SK-N-SH treated with all-trans-retinoic acid at 6 μM for 48 hours (cell line): Measurements from ENCODE around the gene CUBN.

Source experiments
- ATAC-seq: fragments of 200-7000 bp; cut with Tn5 transposase; 3 replicates; pipeline ENCODE4 v1.9.1; 2020; ENCODE audit warnings: mild to moderate bottlenecking, moderate library complexity
- ARNTL ChIP-seq: fragments of 450-650 bp; formaldehyde crosslinking; IDR thresholded peaks from 2 replicates; pipeline ENCODE4 v1.5.0; 2020; ENCODE audit warnings: low read depth, mild to moderate bottlenecking, moderate library complexity, borderline replicate concordance
- BACH2 ChIP-seq: fragments of 250-450 bp; sonication (Bioruptor Pico); IDR thresholded peaks from 2 replicates; pipeline ENCODE4 v1.9.0; 2021; ENCODE audit warnings: mild to moderate bottlenecking, borderline replicate concordance
- CREB5 ChIP-seq: fragments of 250-450 bp; sonication (Bioruptor Pico); IDR thresholded peaks from 2 replicates; pipeline ENCODE4 v1.5.1; 2020; ENCODE audit warnings: low read depth, mild to moderate bottlenecking, moderate library complexity
- CSRNP3 ChIP-seq: fragments of 250-450 bp; sonication (Bioruptor Pico); IDR thresholded peaks from 2 replicates; pipeline ENCODE4 v1.5.1; 2021; ENCODE audit warnings: mild to moderate bottlenecking, moderate library complexity
- ESRRG ChIP-seq: fragments of 250-450 bp; sonication (Bioruptor Pico); IDR thresholded peaks from 2 replicates; pipeline ENCODE4 v1.6.1; 2021; ENCODE audit warnings: mild to moderate bottlenecking
- GLIS3 ChIP-seq: fragments of 250-450 bp; sonication (Bioruptor Pico); IDR thresholded peaks from 2 replicates; pipeline ENCODE4 v1.5.0; 2020; ENCODE audit warnings: mild to moderate bottlenecking, moderate library complexity
- ISL1 ChIP-seq: fragments of 250-450 bp; sonication (Bioruptor Pico); IDR thresholded peaks from 2 replicates; pipeline ENCODE4 v2.1.2; 2022; ENCODE audit warnings: mild to moderate bottlenecking, moderate library complexity
- OSR1 ChIP-seq: fragments of 250-450 bp; sonication (Bioruptor Pico); IDR thresholded peaks from 2 replicates; pipeline ENCODE4 v1.8.0; 2022; ENCODE audit warnings: moderate library complexity, mild to moderate bottlenecking, inconsistent platforms
- PATZ1 ChIP-seq: fragments of 250-450 bp; sonication (Bioruptor Pico); IDR thresholded peaks from 2 replicates; pipeline ENCODE4 v1.8.0; 2020; ENCODE audit warnings: mild to moderate bottlenecking, moderate library complexity, borderline replicate concordance
- POU6F1 ChIP-seq: fragments of 250-450 bp; sonication (Bioruptor Pico); IDR thresholded peaks from 2 replicates; pipeline ENCODE4 v1.8.0; 2021; ENCODE audit warnings: low read depth, mild to moderate bottlenecking, moderate library complexity, borderline replicate concordance
- PPARA ChIP-seq: fragments of 250-450 bp; sonication (Bioruptor Pico); IDR thresholded peaks from 2 replicates; pipeline ENCODE4 v1.5.0; 2020; ENCODE audit warnings: mild to moderate bottlenecking, borderline replicate concordance
- RARB ChIP-seq: fragments of 250-450 bp; sonication (Bioruptor Pico); IDR thresholded peaks from 2 replicates; pipeline ENCODE4 v1.8.0; 2021; ENCODE audit warnings: mild to moderate bottlenecking, moderate library complexity
- SNAI2 ChIP-seq: fragments of 250-450 bp; sonication (Bioruptor Pico); IDR thresholded peaks from 2 replicates; pipeline ENCODE4 v1.5.0; 2020; ENCODE audit warnings: mild to moderate bottlenecking, moderate library complexity
- TCF4 ChIP-seq: fragments of 250-450 bp; sonication (Bioruptor Pico); IDR thresholded peaks from 2 replicates; pipeline ENCODE4 v1.8.0; 2021; ENCODE audit warnings: mild to moderate bottlenecking, moderate library complexity, borderline replicate concordance
- TOX ChIP-seq: fragments of 250-450 bp; sonication (Bioruptor Pico); IDR thresholded peaks from 2 replicates; pipeline ENCODE4 v1.8.0; 2021; ENCODE audit warnings: mild to moderate bottlenecking, moderate library complexity, borderline replicate concordance
- TSHZ2 ChIP-seq: fragments of 250-450 bp; sonication (Bioruptor Pico); IDR thresholded peaks from 2 replicates; pipeline ENCODE4 v1.5.0; 2020; ENCODE audit warnings: mild to moderate bottlenecking, moderate library complexity
- ZC3H10 ChIP-seq: fragments of 250-450 bp; sonication (Bioruptor Pico); IDR thresholded peaks from 2 replicates; pipeline ENCODE4 v1.5.1; 2021; ENCODE audit warnings: mild to moderate bottlenecking, moderate library complexity
- ZFP3 ChIP-seq: fragments of 250-450 bp; sonication (Bioruptor Pico); IDR thresholded peaks from 2 replicates; pipeline ENCODE4 v1.5.0; 2020; ENCODE audit warnings: mild to moderate bottlenecking, moderate library complexity
- ZFP30 ChIP-seq: fragments of 450-650 bp; formaldehyde crosslinking; IDR thresholded peaks from 2 replicates; pipeline ENCODE4 v1.5.0; 2022; ENCODE audit warnings: mild to moderate bottlenecking, moderate library complexity
- ZNF70 ChIP-seq: fragments of 450-650 bp; formaldehyde crosslinking; IDR thresholded peaks from 2 replicates; pipeline ENCODE4 v1.5.0; 2020; ENCODE audit warnings: mild to moderate bottlenecking, moderate library complexity
- ZNF8 ChIP-seq: fragments of 450-650 bp; formaldehyde crosslinking; IDR thresholded peaks from 2 replicates; pipeline ENCODE4 v1.5.0; 2020; ENCODE audit warnings: mild to moderate bottlenecking, moderate library complexity

CUBN gene

GRCh38 chr10:16856567-16856966 lies 273.0 kb downstream of the CUBN start:
- peak; percentile 95 for ATAC-seq
- peak; percentile 84 for TF ChIP-seq ISL1 (CRISPR knock-in tag)
- TF ChIP-seq GLIS3 (CRISPR knock-in tag) = no peak
- TF ChIP-seq ZFP30 (CRISPR knock-in tag) = no peak
- TF ChIP-seq TSHZ2 (CRISPR knock-in tag) = peak; percentile 84
- TF ChIP-seq SNAI2 = 0 out of 2 replicates have a peak, but pooled peaks have one; percentile 31
- no peak for TF ChIP-seq PATZ1 (CRISPR knock-in tag)
- TF ChIP-seq ZFP3 (CRISPR knock-in tag) = peak; percentile 50; the same call in 1 of the 2 replicates
- TF ChIP-seq CSRNP3 (CRISPR knock-in tag) = peak; percentile 45; the same call in 1 of the 2 replicates

GRCh38 chr10:16856092-16856491 lies 273.5 kb downstream of the CUBN start:
- peak; percentile 21; the same call in 2 of the 3 replicates for ATAC-seq

GRCh38 chr10:16854623-16855022 lies 275.0 kb downstream of the CUBN start:
- no peak for TF ChIP-seq ZC3H10 (CRISPR knock-in tag)
- peak; percentile 21; the same call in 1 of the 2 replicates for TF ChIP-seq ISL1 (CRISPR knock-in tag)
- no peak for ATAC-seq

More at GRCh38 chr10:16856092-16856491, 273.5 kb downstream of the CUBN start:
- TF ChIP-seq TOX (CRISPR knock-in tag) (peak; percentile 79), TCF4 (no peak), ZNF70 (no peak)

GRCh38 chr10:16853809-16854208 lies 275.8 kb downstream of the CUBN start:
- no peak for ATAC-seq
- TF ChIP-seq ISL1 (CRISPR knock-in tag) = no peak
- no peak for TF ChIP-seq ZNF8 (CRISPR knock-in tag)
- no peak for TF ChIP-seq CREB5 (CRISPR knock-in tag)
- TF ChIP-seq ZFP3 (CRISPR knock-in tag) = no peak
- TF ChIP-seq ARNTL (CRISPR knock-in tag) = no peak
- no peak for TF ChIP-seq RARB (CRISPR knock-in tag)
- TF ChIP-seq ESRRG (CRISPR knock-in tag) = no peak
- no peak for TF ChIP-seq PPARA (CRISPR knock-in tag)
- TF ChIP-seq POU6F1 (CRISPR knock-in tag) = no peak
- TF ChIP-seq TSHZ2 (CRISPR knock-in tag) = no peak
- no peak for TF ChIP-seq ZFP30 (CRISPR knock-in tag)
- no peak for TF ChIP-seq CSRNP3 (CRISPR knock-in tag)
- TF ChIP-seq ZC3H10 (CRISPR knock-in tag) = no peak
- no peak for TF ChIP-seq BACH2 (CRISPR knock-in tag)
- TF ChIP-seq TOX (CRISPR knock-in tag) = no peak
- TF ChIP-seq GLIS3 (CRISPR knock-in tag) = no peak
- TF ChIP-seq OSR1 (CRISPR knock-in tag) = no peak
